Measurements from ENCODE around the gene MAML3.

MAML3 gene

DNA sequence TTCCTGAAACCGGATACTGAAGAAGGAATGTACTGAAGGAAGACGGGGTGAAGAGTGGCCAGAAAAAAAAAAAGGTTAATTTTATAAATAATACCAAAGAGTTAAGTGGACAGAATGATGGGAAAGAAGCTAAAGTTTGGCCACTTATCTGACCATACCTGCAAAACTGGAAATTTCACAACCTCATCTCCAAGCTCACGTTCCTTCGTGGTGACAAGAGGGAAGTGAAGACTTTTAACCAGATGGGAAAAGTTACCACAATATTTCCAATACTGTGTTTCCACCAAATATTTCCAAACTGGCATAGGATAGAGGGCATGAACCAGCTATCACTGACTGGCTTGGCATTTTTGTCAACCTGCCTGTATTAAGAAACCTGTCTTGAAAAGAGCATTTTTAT is 56.4 kb downstream of the MAML3 start:
- no peak for ATAC-seq

DNA sequence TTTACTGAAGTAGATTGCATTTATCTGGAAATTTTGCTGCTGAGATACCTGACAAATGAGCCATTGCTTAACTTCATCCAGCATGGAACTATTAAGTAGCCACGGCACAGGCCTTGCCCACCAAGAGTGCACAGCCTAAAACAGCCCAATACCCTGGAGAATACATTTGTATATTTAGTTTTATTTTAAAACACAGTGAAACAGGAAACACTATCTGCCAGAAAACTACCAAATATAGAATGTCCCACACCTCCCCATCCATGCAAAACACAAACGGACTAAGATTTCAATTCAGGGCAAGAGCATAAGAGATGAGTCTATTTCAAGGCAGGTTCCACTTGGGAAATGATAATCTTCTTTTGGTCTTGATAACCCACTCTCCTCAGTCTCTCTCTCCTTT is 57.1 kb downstream of the MAML3 start:
- ATAC-seq: no peak

DNA sequence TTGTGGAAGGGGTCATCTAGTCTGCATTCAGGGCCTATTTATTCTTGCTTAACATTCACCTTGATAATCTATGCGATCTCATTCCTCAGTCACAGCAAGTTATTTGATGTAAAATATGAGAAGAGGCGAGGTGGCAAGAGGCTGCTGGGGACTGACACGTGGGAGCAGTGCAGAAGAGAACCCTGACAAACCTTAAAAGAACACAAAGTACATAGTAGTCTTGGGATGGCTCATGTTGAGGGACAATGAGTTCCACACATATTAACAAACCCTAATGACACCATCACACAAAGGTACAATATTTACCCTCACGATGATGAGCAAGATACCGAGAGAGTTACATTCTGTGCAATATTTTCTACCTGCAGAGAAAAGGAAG is 57.5 kb downstream of the MAML3 start:
- peak; percentile 25 to 35 for ATAC-seq

DNA sequence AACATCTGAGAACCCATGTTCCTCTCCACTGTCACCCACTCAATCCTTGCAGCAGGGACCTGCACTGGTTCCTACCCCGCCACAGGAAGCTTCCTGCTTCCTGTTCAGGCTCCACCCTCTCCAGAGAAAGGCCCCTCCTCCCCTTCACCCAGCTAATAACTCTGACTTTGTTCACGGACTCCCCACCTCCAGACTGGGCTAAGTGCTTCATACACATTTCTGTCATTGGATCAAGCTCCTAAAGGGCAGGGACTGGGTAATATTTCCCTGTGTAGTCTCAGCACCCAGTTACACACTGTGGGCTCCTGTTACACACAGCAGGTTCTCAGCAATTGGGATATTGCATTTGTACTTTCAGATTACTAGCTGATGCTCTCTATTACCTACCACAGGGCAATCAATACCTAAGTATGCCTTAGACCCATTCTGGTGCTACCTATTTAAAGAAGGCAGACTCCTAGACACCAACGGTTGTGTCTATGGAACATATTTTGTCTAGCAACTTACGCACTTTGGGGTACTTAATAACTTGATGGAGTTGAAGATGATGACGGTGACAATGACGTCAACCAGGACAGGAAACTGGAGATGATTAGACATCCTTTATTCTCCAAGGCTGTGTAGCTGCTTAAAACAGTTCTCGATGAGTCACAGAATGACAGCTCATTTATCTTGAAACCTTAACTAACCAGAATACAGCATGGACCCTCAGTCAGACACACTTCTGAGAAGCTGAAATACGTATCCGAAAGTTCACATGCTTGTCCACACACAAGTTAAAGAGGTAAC is 58.1 kb downstream of the MAML3 start:
- ATAC-seq: peak; percentile 91 to 94

DNA sequence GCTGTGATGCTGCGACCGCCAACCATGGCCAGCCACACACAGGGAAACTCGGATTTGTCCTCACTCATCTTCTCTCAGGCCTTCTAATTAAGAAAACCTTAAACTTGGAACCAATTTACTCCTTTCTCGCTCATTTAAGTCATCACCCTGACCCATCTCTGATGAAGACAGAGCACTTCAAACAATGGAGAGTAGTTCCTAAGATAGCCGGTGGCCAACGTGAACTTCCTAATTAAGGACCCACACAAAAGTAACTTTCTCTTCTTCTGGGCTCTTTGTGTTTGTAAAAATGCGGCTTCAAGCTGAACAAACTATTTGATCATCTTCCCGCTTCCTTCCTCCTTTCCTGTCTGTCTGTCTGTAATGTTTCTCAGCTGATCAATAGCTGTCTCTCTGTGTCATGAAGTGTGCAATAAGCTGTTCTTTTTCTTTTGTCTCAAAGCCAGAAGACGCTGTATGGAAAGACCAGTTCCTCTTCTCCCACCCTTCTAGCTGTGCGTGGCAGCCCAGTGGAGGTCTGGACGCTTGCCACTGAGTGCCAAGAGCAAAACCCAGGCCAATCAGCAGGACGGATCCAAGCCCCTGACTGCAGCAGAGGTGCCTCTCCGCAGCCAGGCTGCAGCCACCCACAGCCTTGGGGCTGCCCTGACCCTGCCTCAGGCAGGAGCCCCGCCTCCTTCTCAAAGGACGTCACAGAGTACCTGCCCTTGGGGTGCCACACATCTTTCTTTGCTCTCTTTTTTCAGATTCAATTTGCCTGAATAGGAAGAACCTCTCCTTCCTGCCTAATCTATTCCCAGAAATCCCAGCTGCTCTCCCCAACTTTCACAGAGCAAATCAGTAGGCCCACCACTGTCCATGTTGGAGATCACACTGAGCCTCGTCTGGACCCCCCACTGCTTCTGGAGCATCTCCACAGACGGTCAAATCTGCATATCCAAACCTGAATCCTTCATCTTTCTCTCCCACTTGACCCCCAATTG is 59.3 kb downstream of the MAML3 start:
- ATAC-seq: no peak

DNA sequence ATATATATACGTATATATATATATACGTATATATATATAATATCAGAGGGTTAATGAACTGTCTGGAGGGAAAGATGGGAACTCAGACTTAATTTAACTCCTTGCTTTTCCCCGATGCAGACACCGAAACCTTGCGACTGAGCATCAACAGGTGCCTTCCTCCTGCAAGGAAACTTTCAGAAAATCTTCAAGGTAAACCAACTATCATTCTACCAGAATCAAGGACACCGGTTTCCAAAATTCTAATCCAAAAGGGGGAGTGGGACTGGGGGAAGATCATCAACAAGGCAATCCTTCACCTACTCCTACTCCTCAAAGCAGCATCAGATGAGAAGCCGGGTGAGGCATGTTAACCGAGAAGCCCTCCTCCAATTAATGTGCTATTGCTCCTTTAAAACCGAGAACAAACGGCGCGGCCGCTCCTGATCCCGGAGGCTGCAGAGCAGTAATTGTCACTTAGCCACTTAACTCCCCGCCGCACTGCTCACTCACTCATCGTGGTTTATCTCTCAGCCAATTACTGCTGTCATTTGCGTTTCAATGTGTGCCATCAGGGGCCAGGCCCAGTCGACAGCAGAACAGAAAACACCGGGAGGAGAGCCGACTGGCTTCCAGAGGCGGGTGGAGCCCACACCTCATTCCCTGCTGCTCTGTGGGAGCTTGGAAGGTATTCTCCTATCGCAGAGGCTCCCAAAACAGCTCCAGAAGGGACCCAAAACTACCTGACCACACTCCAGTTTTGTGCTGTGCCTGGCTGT is 61.7 kb downstream of the MAML3 start:
- no peak for ATAC-seq

DNA sequence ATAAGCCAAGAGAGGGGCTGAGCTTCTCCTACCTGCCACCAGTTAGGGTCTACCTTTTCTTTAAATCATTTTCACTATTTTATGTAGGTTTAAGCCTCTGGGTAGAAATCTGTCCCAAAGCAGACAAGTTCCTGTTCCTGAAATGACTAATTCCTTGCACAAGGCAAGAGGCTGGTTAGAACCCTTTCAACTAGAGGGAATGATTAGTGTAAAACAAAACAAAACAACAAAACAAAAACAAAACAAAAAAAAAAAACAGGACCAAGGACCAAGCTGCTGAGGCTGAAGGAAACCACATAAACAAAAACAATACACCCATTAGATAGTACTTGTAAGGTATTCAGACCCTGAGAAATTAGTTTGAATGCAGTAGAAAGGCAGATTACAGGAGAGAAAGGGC is 62.7 kb downstream of the MAML3 start:
- no peak for ATAC-seq

DNA sequence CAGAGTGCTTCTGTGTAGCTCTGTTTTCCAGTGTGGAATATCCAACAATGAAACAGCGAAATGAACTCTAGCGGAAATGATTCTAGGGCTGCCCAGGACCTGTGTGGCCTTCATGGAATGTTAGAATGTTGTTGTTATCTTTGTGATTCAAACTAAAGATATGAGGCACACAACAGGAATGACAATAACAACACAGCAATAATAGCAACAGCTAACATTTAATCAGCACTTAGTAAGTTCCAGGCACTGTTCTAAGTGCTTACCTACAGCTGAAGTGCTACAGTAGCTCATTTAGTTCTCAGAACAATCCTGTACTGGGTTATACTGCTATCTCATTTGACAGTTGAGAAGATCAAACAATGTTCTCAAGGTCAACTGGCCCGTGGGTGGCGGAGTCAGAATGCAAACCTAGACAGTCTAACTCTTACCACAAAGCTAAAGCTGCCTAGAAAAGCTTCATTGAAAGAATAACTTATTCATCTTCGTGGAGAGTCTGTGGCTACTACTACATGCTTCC is 63.7 kb downstream of the MAML3 start:
- ATAC-seq: no peak

DNA sequence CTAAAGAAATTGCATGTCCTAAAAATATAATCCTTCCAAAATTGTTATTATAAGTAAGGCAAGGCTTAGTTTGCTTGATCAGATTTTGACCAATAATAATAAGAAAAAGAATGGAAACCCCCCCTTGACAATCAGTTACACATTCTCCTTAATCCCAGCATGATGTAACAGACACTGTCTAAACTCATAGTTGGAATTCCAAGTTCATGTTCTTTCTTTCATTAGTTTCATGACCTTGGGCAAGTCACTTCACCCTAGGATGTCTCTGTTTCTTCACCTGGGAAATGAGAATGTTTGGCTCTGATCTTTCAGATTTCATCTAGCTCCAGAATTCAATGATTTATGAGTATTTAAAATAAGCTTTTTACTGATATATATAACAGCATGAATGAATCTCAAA is 64.8 kb downstream of the MAML3 start:
- no peak for ATAC-seq

DNA sequence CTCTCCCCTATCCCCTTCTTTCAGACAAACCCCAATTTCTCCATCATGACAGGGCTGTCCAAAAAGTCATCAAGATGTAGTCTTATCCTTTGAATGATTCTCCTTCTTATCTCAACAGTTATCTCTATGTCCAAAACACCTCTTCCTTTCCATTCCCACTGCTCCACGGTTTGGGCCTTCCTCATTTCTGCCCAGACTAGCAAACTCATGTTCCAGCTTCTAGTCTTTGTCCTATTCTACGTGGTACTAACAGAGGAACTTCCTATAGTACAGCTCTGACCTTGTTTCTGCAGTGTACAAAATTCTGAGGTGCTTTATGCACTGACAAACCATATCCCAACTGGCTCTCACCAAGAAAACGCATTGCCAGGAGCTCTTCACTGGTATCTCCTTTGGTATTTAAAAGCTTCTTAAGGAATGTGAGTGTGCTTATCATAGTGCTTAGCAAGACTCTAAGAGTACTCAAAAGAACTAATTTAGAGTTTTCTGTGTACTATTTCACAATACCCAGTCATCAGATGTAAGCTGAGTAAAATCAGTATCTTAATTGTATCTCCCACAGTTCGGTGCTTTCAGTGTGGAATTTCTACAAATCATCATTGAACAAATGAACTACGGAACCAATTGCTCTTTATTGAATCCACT is 65.5 kb downstream of the MAML3 start:
- ATAC-seq: no peak

DNA sequence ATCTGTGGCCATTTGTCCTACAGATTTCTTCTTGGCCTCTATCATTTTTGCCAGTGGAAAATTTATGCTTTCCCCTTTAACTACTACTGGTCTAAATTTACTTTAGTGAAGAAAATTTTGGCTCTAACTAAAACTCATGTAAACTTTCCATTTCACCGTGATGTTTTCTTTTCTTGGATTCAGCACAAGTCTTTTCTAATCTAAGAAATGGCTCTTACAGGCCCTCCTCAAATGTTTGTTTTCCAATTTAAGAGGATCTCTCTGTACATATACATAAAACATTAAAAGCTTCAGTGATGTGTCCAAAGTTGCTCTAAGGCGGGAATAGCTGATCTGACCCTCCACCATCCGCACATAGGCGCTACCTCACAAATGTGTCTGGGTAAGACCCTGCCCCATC is 68.1 kb downstream of the MAML3 start:
- ATAC-seq: no peak

DNA sequence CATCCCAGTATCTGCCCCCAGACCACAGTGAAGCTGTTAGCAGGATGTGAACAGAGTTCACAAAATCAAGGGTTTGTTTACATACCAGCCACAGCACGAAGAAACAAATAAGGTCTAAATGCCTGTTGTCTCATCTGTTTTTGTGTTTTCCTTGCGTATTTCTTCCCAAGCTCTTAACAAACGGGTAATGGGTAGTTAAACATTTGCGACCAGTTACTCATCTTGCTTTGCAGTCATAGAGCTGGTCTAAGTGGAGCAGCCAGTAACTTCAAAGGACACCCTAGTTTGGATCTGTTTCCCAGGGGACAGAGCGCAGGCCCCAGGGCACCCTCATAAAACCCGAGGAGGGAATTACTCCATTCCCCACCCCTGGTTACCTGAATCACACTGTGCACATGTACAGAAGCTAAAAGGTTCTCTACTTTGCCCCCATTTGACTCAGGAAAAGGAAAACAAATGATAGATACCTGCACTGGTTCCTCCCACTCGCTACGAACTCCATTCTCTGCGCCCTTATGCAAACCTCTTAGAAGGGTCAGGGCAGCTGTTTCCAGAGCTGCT is 68.8 kb downstream of the MAML3 start:
- ATAC-seq: no peak

DNA sequence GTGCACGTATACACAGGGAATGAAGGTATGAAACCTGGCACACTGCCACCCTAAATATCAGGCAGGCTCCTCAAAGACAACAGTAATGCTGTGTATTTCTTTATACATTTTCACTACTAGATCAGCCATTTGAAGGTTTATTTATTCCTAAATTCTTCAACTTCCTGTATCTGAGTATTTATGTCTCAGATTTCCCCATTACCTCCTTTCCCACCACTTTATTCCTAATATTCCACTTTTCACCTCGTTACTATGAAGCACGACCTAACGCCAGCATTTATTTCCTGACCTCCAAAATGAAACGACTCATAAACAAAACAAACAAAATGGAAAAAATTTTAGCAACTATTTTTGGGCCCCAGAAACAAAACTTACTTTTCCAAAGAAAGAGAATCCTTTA is 69.6 kb downstream of the MAML3 start:
- ATAC-seq: no peak

DNA sequence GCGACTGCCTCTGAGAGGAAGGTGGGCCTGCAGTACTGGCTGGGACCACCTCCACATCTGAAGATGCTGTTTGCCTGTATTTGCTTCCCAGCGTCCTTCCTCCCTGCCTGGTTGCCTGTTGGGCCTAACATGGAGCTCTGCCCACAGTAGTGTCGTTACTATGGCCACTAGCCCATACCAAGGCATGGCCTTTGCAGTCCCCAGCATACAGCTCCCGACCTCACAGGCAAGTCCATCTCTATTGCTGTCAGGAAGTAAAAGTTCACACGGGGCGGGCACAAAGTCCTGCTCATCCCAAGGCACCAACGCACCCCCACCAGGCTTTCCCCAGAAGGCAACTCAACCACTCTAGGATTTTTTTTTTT is 71.6 kb downstream of the MAML3 start:
- no peak for ATAC-seq

DNA sequence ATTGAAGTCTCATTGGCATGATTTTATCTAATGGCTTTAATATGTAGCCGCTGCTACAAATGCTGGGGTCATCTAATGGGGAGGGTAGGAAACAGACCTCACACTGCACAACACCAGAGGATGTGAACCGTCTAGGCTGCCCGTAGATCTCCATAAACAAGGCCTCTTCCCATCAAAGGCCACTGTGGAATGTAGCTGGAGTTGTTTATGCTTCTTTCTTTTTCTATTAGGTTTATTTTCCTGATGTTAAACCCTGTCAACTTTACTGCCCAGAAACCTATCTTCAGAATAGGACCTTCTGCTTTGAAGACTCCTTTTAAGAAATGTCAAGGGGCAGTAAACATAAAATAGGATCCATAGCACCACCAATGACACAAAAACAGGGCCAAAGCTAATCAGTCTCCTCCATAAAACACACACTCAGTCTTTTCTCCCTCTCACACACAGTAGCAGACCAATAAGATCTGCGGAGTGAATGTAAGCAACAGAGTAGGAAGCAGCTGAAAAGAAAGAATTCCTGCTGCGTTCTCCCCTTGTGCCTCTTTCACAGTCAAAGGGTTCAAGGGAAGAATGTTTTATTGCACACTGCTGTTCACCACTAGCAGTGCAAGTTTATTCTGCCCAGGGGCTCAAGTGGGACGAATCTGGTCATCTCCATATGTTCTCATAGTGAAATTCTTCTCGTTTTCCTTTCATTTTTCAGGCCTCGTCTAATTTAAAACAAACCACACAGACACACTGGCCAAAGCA is 72.2 kb downstream of the MAML3 start:
- no peak for ATAC-seq

DNA sequence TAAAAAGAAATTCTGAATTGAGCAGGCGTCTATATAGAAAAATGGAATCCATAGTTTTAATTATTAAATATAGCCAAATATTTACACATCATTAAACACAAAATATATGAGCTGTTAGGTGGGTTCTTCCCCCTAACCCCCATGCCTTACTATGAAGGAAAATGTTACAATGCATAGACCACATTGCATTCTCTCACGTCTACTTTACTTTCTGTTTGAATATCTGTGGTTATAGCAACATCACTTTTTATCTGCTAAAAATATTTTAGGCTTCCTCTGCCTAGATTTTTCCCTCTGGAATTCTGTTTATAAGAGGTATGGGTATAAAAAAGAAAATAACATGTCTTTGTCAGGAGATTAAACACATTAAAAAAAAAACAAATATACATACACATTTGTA is 73.1 kb downstream of the MAML3 start:
- peak in 1 of 2 donors; percentile 48 for ATAC-seq

DNA sequence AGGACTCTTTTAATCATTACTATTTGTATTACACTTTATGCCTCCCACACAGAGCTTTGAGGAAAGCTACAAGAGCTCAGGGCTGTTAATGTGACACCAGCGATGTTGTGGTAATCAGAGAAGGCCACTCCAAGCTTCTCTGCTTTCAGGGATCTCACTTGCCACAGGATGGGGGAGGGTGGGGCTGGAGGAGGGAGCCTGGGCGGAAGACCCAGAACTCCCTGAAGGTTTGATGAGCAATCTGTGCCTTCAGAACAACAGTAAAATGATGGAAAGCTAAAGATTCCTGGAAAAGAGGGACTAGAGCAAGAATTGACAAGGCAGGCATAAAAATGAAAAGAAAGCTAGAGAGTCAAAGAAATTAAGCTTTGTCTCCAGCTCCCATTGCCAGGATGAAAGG is 75.6 kb downstream of the MAML3 start:
- no peak for ATAC-seq

DNA sequence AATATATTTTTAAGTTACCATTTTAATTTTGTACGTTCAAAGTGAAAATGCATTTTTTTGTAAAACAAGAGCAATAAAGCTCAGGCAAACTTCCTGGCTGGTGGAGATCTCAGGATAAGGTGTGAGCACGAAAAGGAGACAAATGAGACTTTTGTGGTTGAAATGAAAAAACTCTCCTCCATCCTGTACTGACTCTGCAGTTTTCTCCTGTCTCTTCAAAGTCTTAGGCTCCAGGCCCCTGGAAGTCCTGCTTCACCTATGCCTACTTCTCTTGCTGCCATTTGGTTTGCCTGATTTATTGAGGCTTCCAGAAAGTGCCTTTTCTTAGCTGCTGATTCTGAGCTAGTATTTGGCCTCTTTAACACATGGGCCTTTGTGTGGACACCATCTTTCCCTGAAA is 77.7 kb downstream of the MAML3 start:
- no peak for ATAC-seq

DNA sequence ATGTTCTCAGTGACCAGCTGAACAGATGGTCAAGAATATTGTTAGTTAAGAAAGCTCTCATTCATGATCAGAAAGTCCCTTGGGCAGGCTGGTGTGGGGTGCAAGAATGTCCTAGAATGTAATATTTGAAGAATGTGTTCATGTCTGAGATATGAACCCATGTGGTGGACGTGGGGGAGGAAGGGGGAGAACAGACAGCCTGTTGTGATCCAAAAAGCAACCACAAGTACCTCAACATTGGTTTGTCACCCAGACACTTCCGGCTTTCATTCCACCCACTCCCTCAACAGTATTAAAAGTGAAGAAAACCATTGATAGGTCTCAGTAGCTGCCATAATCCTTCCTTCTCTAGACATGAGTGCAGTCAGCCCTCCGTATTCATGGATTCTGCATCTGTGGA is 82.2 kb downstream of the MAML3 start:
- ATAC-seq: peak; percentile 89 to 96

DNA sequence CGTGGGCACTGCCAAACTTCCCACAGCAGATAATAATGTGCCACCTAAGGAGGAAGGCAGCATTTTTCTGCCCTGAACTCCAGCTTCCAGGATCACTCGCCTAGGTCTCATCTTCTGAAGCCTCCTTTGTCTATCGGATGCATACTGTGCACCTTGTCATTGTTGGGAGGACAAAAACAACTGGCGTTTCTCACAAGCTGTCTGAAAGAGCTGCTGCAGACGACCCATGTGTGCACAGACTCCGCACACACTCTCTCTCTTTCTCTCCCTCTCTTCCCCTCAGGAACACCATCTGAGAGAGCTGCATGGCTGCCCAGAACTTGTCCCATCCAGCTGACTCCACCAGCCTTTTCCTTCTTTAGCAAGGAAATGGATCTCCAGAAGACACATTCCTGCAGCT is 83.0 kb downstream of the MAML3 start:
- ATAC-seq: no peak

DNA sequence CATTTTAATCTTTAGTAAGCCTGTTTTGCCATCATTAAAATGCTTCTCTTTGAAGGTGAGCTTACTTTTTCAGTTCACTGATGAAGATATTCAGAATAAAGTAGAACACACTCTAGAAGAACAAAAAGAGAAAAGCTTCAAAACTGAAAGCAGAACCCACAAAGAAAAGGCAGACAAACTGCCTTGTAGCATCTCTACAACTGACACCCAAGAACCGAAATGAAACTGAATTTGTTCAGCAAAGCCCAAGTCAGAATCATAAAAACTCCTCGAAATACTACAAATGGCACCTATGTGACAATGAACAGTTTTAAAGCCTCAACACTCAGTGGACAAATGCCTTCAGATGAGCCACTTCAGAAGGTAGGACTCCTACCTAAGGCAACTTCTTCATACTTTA is 83.6 kb downstream of the MAML3 start:
- ATAC-seq: peak; percentile 58 to 62
